Measurements from ENCODE around the gene RANBP10.

The RANBP10 gene

DNA sequence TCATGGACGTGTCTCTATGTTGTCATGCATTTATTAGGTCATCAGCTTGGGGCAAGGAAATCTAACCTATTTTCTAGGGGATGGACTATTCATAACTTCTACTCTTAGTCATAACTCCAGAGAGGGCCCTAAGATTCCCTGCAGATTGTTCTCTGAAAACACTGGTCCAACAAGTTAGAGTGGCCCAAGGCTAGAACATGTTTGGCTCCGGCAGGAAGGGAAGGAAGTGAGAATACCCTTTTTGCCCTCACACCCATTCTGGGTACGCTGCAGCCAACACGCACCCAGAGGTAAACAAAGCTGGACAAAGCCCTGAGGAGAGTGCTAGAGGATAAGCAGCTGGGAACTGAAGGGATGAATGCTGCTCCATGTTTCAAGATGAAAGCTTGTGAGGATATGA is 129.8 kb downstream of the RANBP10 start:
- DNase-seq (ENCODE audit: low spot score): no peak

GRCh38 chr16:67675999-67676398 is 130.4 kb downstream of the RANBP10 start:
- no peak for DNase-seq (ENCODE audit: low spot score)

- DNase-seq (ENCODE audit: low spot score): no peak
Observed at GRCh38 chr16:67675579-67675935, 130.8 kb downstream of the RANBP10 start.

- DNase-seq (ENCODE audit: low spot score): no peak
Observed at GRCh38 chr16:67674851-67675578, 131.3 kb downstream of the RANBP10 start.

DNA sequence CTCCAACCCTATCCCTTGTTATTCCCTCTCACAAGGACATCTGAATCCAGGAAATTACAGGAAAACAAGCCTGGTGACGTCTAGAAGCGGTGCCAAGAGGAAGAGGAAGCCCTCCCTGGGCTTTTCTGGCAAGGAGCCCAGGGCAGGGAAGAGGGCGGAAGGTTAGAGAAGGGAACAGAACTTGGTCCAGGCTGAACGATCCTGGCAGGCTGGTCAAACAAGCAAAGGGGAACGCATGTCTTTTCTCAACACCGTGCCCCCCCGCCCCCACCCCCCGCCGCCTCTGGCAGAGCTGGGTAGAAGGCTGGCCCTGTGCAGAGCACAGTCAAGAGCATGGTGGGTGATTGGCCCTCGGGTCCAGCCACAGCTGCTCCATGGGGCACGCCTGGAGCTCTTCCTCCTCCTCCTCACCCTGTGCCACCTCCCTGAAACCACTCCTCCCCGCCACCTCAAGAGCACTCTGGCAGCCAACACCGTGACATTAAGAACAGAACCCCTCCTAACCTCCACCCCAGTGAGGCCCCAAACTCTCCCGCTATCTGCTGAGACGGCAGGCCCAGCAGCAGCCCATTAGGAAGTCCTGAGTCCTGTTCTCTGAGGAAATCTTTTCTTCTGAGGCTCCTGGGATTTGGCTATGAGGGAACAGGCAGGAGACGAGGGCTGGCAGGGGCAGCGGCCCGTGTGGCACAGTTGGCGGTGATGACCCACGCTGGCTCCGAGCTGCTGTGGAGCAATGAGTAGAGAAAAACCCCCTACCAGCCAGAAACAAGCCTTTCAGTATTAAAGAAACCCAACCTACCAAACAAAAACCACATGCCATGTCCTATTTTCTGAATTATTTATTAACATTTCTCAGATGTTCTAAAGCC is 132.4 kb downstream of the RANBP10 start:
- no peak for DNase-seq (ENCODE audit: low spot score)

All from AG08395 (cell line).